Neural crest cell (in vitro differentiated cells): Measurements from ENCODE around the gene MIB2. TPM values are rescaled to one million over a fixed set of nuclear protein-coding genes. Genes with fewer than 3 reads are reported as not detected.

Source experiments
- DNase-seq: peaks from one replicate; pipeline ENCODE4 v3.0.0; 2021; ENCODE audit warnings: low read depth, mixed read lengths, low spot score
- H3K27ac Mint-ChIP-seq: one replicate; pipeline ENCODE4 v1.8.0; 2021; ENCODE audit warnings: mild to moderate bottlenecking, mixed read lengths; ENCODE audit not compliant: unreplicated experiment
- H3K27me3 Mint-ChIP-seq: 2 replicates; pipeline ENCODE4 v1.8.0; 2021; ENCODE audit warnings: low read depth, mild to moderate bottlenecking, mixed read lengths
- H3K36me3 Mint-ChIP-seq: 2 replicates; pipeline ENCODE4 v1.8.0; 2021; ENCODE audit warnings: low read depth, mild to moderate bottlenecking, mixed read lengths
- H3K4me1 Mint-ChIP-seq: 2 replicates; pipeline ENCODE4 v1.8.0; 2021; ENCODE audit warnings: mixed read lengths
- H3K4me3 Mint-ChIP-seq: one replicate; pipeline ENCODE4 v1.8.0; 2021; ENCODE audit warnings: mild to moderate bottlenecking, mixed read lengths
- H3K9me3 Mint-ChIP-seq: 2 replicates; pipeline ENCODE4 v1.8.0; 2021; ENCODE audit warnings: mixed read lengths
- CTCF ChIP-seq: fragments of 200-600 bp; sonication (generic); conservative IDR thresholded peaks from 2 replicates; pipeline ENCODE4 v1.5.0; 2021; ENCODE audit warnings: antibody characterized with exemption, mild to moderate bottlenecking
- total RNA-seq: library from RNA; stranded (reverse); gene quantifications from 2 replicates; pipeline ENCODE4 v1.2.1, GENCODE V29; 2021

The MIB2 gene
- total RNA-seq, 1 donor from 2014 or later: 105 TPM

DNA sequence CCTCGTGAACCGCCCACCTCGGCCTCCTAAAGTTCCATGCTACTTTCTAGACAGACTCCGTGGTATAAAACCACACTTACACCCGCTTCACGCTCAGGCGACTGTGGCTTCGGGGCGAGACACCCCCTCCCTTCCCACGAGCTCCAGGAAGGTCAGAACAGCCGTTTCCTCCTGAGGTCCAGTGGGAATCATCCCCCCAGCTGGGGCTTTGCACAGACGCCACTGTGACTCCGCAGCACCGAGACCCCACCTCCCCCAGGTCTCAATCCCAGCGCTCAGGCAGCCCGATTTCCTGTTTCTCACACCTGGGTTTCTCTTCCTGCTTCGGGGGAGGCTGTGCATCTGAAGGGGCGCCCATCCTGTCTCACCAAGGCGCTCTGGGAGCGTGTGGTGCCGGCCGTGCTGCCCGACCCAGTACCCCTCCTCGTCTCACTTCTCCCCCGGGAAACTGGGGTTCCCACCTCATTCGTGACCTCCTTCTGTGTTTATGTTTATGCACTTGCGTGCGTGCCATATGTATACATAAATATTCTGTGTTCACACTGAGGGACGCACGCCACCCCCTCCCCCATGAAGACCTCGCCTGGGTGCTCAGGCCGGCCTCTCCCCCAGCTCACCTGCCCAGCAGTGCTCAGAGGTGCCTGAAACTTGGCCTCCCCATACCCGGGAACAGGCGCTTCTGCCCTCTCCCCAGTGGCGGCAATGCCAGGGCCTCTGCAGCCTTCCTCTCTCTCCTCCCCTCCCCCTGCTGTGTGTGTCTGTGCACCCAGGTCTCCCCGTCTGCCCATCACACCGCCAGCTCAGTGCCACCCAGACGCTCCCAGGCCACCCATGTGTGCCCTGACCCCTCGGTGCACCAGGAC lies 62.6 kb downstream of the MIB2 start:
- TF ChIP-seq CTCF: no peak
- H3K4me1 Mint-ChIP-seq: peaks cover 5% of the 10 kb centered on the region

GRCh38 chr1:1678581-1679380 lies 63.5 kb downstream of the MIB2 start:
- TF ChIP-seq CTCF: peak; percentile 33
- Mint-ChIP-seq H3K36me3 (no peaks in the 10 kb centered on the region), H3K9me3 (no peaks in the 10 kb centered on the region), H3K4me1 (peaks cover 5% of the 10 kb centered on the region), H3K27me3 (no peaks in the 10 kb centered on the region), H3K27ac (peak overlapping the region; percentile 81), H3K4me3 (no peak overlapping the region)
- no peak for DNase-seq

More for the DNA sequence above, 62.6 kb downstream of the MIB2 start:
- no peaks in the 10 kb centered on the region for H3K36me3 Mint-ChIP-seq
- H3K9me3 Mint-ChIP-seq: no peaks in the 10 kb centered on the region
- no peaks in the 10 kb centered on the region for H3K27me3 Mint-ChIP-seq
- H3K4me3 Mint-ChIP-seq: no peak overlapping the region
- H3K27ac Mint-ChIP-seq: no peak overlapping the region
- no peak for DNase-seq

Other genes starting within 250 kb of the MIB2 start
- 127 and 128 TPM in 2 replicates for gene AURKAIP1, start 240.3 kb upstream of the MIB2 start, total RNA-seq
- gene CCNL2, start 216.2 kb upstream of the MIB2 start, total RNA-seq: 249 and 261 TPM in 2 replicates
- gene MRPL20, start 208.2 kb upstream of the MIB2 start, total RNA-seq: 113 and 117 TPM in 2 replicates
- 0.66 and 0.89 TPM in 2 replicates for gene ANKRD65, start 194.2 kb upstream of the MIB2 start, total RNA-seq
- gene VWA1, start 179.8 kb upstream of the MIB2 start, total RNA-seq: 8.9 and 9.6 TPM in 2 replicates
- 0.23 and 0.41 TPM in 2 replicates for gene ATAD3C, start 165.8 kb upstream of the MIB2 start, total RNA-seq
- gene ATAD3B, start 143.7 kb upstream of the MIB2 start, total RNA-seq: 45.1 and 50.0 TPM in 2 replicates
- 54.4 and 58.0 TPM in 2 replicates for gene ATAD3A, start 103.3 kb upstream of the MIB2 start, total RNA-seq
- gene TMEM240, start 74.9 kb upstream of the MIB2 start, total RNA-seq: 13.4 and 16.9 TPM in 2 replicates
- 132 and 134 TPM in 2 replicates for gene SSU72, start 40.6 kb upstream of the MIB2 start, total RNA-seq
- 14.3 and 14.5 TPM in 2 replicates for gene FNDC10, start 15.4 kb upstream of the MIB2 start, total RNA-seq
- 1.7 and 2.3 TPM in 2 replicates for gene MMP23B, start 16.7 kb downstream of the MIB2 start, total RNA-seq
- gene CDK11B, start 43.5 kb downstream of the MIB2 start, total RNA-seq: 32.1 and 34.1 TPM in 2 replicates
- 96.3 and 99.0 TPM in 2 replicates for gene SLC35E2B, start 77.3 kb downstream of the MIB2 start, total RNA-seq
- gene CDK11A, start 108.9 kb downstream of the MIB2 start, total RNA-seq: 47.8 and 48.9 TPM in 2 replicates
- gene NADK, start 163.0 kb downstream of the MIB2 start, total RNA-seq: 88.4 and 91.9 TPM in 2 replicates